Subcutaneous abdominal adipose tissue (tissue), 5 donors: ENCODE measurements around the gene MAML3.
A peak's percentile ranks its signal among the peaks of the same experiment; 100 is the strongest.

Experiments
- H3K27ac ChIP-seq: one replicate; pipeline ENCODE4 v1.7.0; 2013; ENCODE audit warnings: low read depth, mild to moderate bottlenecking, inconsistent platforms, low read length, moderate library complexity
- H3K27me3 ChIP-seq, 5 donors: one replicate each; pipeline ENCODE4 v1.7.0; 2013; ENCODE audit warnings: low read length in 5 of 5, inconsistent platforms in 1 of 5; ENCODE audit not compliant: control insufficient read depth in 5 of 5, insufficient read depth in 4 of 5
- H3K36me3 ChIP-seq, 5 donors: one replicate each; pipeline ENCODE4 v1.7.0; 2013; ENCODE audit warnings: low read length in 5 of 5; ENCODE audit not compliant: control insufficient read depth in 5 of 5, insufficient read depth in 5 of 5
- H3K4me1 ChIP-seq, 5 donors: one replicate each; pipeline ENCODE4 v1.7.0; 2013; ENCODE audit warnings: low read length in 5 of 5, mild to moderate bottlenecking in 3 of 5, moderate library complexity in 1 of 5; ENCODE audit not compliant: control insufficient read depth in 5 of 5, insufficient read depth in 5 of 5
- H3K4me3 ChIP-seq, 5 donors: one replicate each; pipeline ENCODE4 v1.7.0; 2013; ENCODE audit warnings: low read length in 5 of 5, low read depth in 1 of 5
- H3K9ac ChIP-seq, 5 donors: one replicate each; pipeline ENCODE4 v1.7.0; 2013; ENCODE audit warnings: low read length in 5 of 5, mild to moderate bottlenecking in 4 of 5, moderate library complexity in 3 of 5
- H3K9me3 ChIP-seq, 5 donors: one replicate each; pipeline ENCODE4 v1.7.0; 2013; ENCODE audit warnings: low read length in 5 of 5; ENCODE audit not compliant: control insufficient read depth in 5 of 5
- donor health status: healthy.
- donor health status: healthy.
- donor health status: healthy.
- donor health status: healthy.
- donor health status: healthy.

Gene MAML3

GRCh38 chr4:140106289-140106844, 47.6 kb downstream of the MAML3 start:
- H3K9ac ChIP-seq = no peak overlapping the region
- H3K4me1 ChIP-seq = peaks cover 0 to 9% (median 6%) of the 10 kb centered on the region in 5 donors
- no peaks in the 10 kb centered on the region for H3K27me3 ChIP-seq
- H3K36me3 ChIP-seq = no peaks in the 10 kb centered on the region
- H3K27ac ChIP-seq = no peak overlapping the region
- H3K9me3 ChIP-seq = no peaks in the 10 kb centered on the region
- H3K4me3 ChIP-seq = no peak overlapping the region

- no peaks in the 10 kb centered on the region for H3K27me3 ChIP-seq
- H3K36me3 ChIP-seq = no peaks in the 10 kb centered on the region
- no peaks in the 10 kb centered on the region for H3K9me3 ChIP-seq
- H3K4me3 ChIP-seq = no peak overlapping the region
- no peak overlapping the region for H3K27ac ChIP-seq
- no peak overlapping the region for H3K9ac ChIP-seq
- H3K4me1 ChIP-seq = peaks cover 0 to 11% (median 8%) of the 10 kb centered on the region in 5 donors
Measured at GRCh38 chr4:140105436-140105835, 48.5 kb downstream of the MAML3 start.

DNA sequence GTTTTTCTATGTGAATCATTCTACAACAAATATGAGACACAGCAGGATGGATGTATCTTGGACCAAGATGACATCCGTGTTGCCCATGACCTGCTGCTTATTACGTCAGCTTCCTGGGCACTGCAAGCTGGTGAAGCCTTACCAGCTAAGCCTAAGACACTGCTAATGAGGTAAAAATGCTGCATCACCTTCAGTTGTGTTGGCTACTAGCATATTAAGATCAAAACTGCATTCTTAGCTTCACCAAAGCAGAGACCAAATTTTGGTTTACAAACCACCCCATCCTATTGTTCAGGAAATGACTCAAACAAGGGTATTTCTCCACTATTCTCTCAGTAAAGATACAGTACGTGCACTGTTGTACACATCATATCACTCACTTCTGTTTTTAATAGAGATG, 50.3 kb downstream of the MAML3 start:
- no peaks in the 10 kb centered on the region for H3K9me3 ChIP-seq
- no peaks in the 10 kb centered on the region for H3K27me3 ChIP-seq
- peaks cover 0 to 27% (median 23%) of the 10 kb centered on the region in 5 donors for H3K4me1 ChIP-seq
- H3K4me3 ChIP-seq = no peak overlapping the region
- no peak overlapping the region for H3K27ac ChIP-seq
- no peak overlapping the region for H3K9ac ChIP-seq
- H3K36me3 ChIP-seq = no peaks in the 10 kb centered on the region

DNA sequence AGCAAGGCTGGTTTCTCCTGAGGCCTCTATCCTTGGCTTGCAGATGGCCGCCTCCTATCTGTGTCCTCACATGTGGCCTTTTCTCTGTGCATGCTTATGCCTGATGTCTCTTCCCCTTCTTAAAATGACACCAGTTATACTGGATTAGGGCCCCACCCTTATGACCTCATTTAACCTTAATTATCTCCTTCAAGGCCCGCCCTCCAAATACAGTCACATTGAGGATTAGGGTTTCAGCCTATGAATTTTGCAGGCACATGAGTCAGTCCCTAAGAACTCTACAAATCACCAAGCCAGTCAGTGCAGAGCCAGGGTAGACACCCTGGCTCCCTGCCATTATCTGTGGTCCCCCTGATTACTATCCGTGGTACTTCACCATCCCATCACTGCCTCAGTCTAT, 51.6 kb downstream of the MAML3 start:
- H3K9ac ChIP-seq = no peak overlapping the region
- H3K4me3 ChIP-seq = no peak overlapping the region
- no peak overlapping the region for H3K27ac ChIP-seq
- H3K4me1 ChIP-seq = peaks cover 0 to 40% (median 35%) of the 10 kb centered on the region in 5 donors
- no peaks in the 10 kb centered on the region for H3K9me3 ChIP-seq
- H3K27me3 ChIP-seq = no peaks in the 10 kb centered on the region
- no peaks in the 10 kb centered on the region for H3K36me3 ChIP-seq

- H3K9ac ChIP-seq = no peak overlapping the region
- H3K36me3 ChIP-seq = no peaks in the 10 kb centered on the region
- H3K27me3 ChIP-seq = no peaks in the 10 kb centered on the region
- peaks cover 0 to 52% (median 44%) of the 10 kb centered on the region in 5 donors for H3K4me1 ChIP-seq
- no peaks in the 10 kb centered on the region for H3K9me3 ChIP-seq
- peak overlapping the region; percentile 55 for H3K27ac ChIP-seq
- no peak overlapping the region for H3K4me3 ChIP-seq
Measured at GRCh38 chr4:140100771-140101170, 53.2 kb downstream of the MAML3 start.

- Histone ChIP-seq H3K36me3 (no peaks in the 10 kb centered on the region), H3K27me3 (no peaks in the 10 kb centered on the region), H3K4me3 (no peak overlapping the region), H3K4me1 (peaks cover 0 to 60% (median 51%) of the 10 kb centered on the region in 5 donors), H3K9ac (no peak overlapping the region), H3K27ac (peak overlapping the region; percentile 55), H3K9me3 (no peaks in the 10 kb centered on the region)
Measured at GRCh38 chr4:140099983-140100382, 54.0 kb downstream of the MAML3 start.

- H3K36me3 ChIP-seq = no peaks in the 10 kb centered on the region
- H3K27ac ChIP-seq = peak overlapping the region; percentile 55
- H3K27me3 ChIP-seq = no peaks in the 10 kb centered on the region
- H3K4me3 ChIP-seq = peak overlapping the region; percentile 43 to 59 (median 59)
- H3K9me3 ChIP-seq = no peaks in the 10 kb centered on the region
- peaks cover 0 to 74% (median 60%) of the 10 kb centered on the region in 5 donors for H3K4me1 ChIP-seq
- H3K9ac ChIP-seq = peak overlapping the region in 2 of 5 donors; percentile 38 to 52
Measured at GRCh38 chr4:140098455-140099160, 55.4 kb downstream of the MAML3 start.

- Histone ChIP-seq H3K4me3 (no peak overlapping the region), H3K9me3 (no peaks in the 10 kb centered on the region), H3K4me1 (peaks cover 3 to 82% (median 68%) of the 10 kb centered on the region in 5 donors), H3K36me3 (no peaks in the 10 kb centered on the region), H3K27me3 (no peaks in the 10 kb centered on the region), H3K9ac (no peak overlapping the region), H3K27ac (peak overlapping the region; percentile 55)
Measured at GRCh38 chr4:140097572-140097971, 56.4 kb downstream of the MAML3 start.

DNA sequence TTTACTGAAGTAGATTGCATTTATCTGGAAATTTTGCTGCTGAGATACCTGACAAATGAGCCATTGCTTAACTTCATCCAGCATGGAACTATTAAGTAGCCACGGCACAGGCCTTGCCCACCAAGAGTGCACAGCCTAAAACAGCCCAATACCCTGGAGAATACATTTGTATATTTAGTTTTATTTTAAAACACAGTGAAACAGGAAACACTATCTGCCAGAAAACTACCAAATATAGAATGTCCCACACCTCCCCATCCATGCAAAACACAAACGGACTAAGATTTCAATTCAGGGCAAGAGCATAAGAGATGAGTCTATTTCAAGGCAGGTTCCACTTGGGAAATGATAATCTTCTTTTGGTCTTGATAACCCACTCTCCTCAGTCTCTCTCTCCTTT, 57.1 kb downstream of the MAML3 start:
- Histone ChIP-seq H3K4me3 (peak overlapping the region in 2 of 5 donors; percentile 0 to 45), H3K4me1 (peaks cover 3 to 89% (median 75%) of the 10 kb centered on the region in 5 donors), H3K27ac (peak overlapping the region; percentile 55)

DNA sequence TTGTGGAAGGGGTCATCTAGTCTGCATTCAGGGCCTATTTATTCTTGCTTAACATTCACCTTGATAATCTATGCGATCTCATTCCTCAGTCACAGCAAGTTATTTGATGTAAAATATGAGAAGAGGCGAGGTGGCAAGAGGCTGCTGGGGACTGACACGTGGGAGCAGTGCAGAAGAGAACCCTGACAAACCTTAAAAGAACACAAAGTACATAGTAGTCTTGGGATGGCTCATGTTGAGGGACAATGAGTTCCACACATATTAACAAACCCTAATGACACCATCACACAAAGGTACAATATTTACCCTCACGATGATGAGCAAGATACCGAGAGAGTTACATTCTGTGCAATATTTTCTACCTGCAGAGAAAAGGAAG, 57.5 kb downstream of the MAML3 start:
- Histone ChIP-seq H3K27me3 (no peaks in the 10 kb centered on the region), H3K9ac (no peak overlapping the region), H3K36me3 (no peaks in the 10 kb centered on the region), H3K4me3 (no peak overlapping the region), H3K9me3 (no peaks in the 10 kb centered on the region), H3K27ac (peak overlapping the region; percentile 55), H3K4me1 (peaks cover 3 to 92% (median 79%) of the 10 kb centered on the region in 5 donors)

More for the DNA sequence above, 57.1 kb downstream of the MAML3 start:
- H3K9me3 ChIP-seq = no peaks in the 10 kb centered on the region
- no peaks in the 10 kb centered on the region for H3K27me3 ChIP-seq
- no peak overlapping the region for H3K9ac ChIP-seq
- no peaks in the 10 kb centered on the region for H3K36me3 ChIP-seq
